Measurements from ENCODE around the gene MOSMO.
"Not testable (repeated sequence)": the region's sequence is repeated elsewhere in the genome, so short reads cannot be mapped to it uniquely, and the experiment has no call there.

The MOSMO gene

DNA sequence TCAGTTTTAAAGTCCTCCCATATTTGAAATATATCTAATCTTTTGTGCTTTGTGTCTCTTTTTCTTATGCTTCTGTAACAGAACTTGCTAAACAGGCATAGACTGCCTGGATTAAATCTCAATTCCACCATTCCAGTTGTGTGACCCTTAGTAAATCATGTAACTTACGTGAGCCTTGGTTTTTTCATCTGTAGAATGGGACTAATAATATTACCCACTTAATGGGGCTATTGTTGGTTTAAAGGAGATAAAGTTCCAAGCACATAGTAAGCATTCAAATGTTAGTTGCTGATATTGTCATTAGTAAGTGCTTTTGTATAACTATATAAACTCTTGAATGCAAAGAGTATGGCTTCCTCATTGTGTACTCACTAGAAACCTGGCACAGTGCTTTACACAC, 78.5 kb downstream of the MOSMO start:
- H3K27me3 Mint-ChIP-seq = no peaks in the 10 kb centered on the region
- H3K4me1 Mint-ChIP-seq (ENCODE audit: low read depth) = no peaks in the 10 kb centered on the region
- no peak overlapping the region for H3K27ac Mint-ChIP-seq
- peaks cover 11% of the 10 kb centered on the region for H3K36me3 Mint-ChIP-seq (ENCODE audit: low read depth)
- no peak overlapping the region for H3K4me3 Mint-ChIP-seq
- H3K9me3 Mint-ChIP-seq = no peaks in the 10 kb centered on the region

DNA sequence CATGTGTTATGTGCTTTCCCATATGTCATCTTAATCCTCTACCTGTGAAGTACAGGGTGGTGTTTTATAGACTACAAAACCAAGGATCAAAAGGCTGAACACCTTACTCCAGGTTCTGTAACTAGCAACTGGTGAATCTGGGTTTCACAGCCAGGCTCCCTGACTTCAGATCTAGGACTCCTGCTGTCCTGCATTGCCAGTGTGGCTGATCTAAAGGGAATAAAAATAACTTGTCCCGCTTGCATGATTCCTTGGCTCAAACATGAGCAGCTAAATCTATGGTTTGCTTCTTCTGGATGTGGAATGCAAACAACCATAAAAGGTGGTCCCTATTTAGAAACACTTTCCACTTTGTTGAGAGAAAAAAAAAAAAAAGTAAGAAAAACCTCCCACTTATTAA, 80.7 kb downstream of the MOSMO start:
- Mint-ChIP-seq H3K27ac (no peak overlapping the region), H3K4me1 (ENCODE audit: low read depth) (no peaks in the 10 kb centered on the region), H3K4me3 (no peak overlapping the region), H3K36me3 (ENCODE audit: low read depth) (peaks cover 8% of the 10 kb centered on the region), H3K9me3 (no peaks in the 10 kb centered on the region), H3K27me3 (no peaks in the 10 kb centered on the region)

DNA sequence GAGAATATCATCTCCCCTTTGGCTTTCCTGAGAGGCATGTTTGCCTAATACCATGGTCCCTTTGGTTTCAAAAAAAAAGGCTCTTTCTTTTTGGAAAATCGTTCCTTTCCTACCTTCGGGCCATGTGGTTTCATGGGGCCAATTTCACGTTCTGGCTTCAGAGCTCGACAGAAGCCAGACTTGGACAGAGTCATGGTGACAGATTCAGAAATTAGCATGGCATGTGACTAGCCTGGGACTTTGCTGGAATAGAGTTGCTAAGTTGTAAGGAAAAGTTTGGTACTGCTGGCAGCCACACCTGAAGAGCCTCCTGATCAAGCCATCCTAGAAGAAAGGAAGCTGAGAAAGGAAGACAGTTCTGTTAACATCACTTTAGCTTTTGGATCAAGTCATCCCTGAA, 82.0 kb downstream of the MOSMO start:
- H3K27ac Mint-ChIP-seq = no peak overlapping the region
- H3K27me3 Mint-ChIP-seq = peaks cover under 1% of the 10 kb centered on the region
- H3K4me1 Mint-ChIP-seq (ENCODE audit: low read depth) = no peaks in the 10 kb centered on the region
- H3K4me3 Mint-ChIP-seq = no peak overlapping the region
- no peaks in the 10 kb centered on the region for H3K9me3 Mint-ChIP-seq
- peaks cover 8% of the 10 kb centered on the region for H3K36me3 Mint-ChIP-seq (ENCODE audit: low read depth)

DNA sequence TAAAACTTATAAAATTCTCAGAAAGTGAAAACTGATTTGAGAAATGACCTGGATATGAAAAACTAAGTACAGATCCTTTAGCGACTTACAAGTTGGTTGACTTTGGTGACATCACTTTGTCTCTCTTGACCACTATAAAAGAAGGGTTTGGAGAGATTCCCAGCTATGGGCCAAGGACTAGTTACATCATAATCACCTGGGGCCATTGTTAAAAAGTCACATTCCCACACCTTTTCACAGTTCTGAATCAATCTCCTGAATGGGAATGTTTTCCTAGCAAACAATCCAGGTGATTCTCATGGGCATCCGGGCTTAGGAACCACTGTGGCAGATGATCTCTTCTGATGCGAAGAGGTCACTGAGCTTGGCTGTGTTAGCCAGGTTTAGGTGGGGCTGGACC, 83.8 kb downstream of the MOSMO start:
- no peaks in the 10 kb centered on the region for H3K36me3 Mint-ChIP-seq (ENCODE audit: low read depth)
- H3K4me3 Mint-ChIP-seq = no peak overlapping the region
- H3K27ac Mint-ChIP-seq = no peak overlapping the region
- peaks cover 10% of the 10 kb centered on the region for H3K27me3 Mint-ChIP-seq
- H3K4me1 Mint-ChIP-seq (ENCODE audit: low read depth) = no peaks in the 10 kb centered on the region
- no peaks in the 10 kb centered on the region for H3K9me3 Mint-ChIP-seq

DNA sequence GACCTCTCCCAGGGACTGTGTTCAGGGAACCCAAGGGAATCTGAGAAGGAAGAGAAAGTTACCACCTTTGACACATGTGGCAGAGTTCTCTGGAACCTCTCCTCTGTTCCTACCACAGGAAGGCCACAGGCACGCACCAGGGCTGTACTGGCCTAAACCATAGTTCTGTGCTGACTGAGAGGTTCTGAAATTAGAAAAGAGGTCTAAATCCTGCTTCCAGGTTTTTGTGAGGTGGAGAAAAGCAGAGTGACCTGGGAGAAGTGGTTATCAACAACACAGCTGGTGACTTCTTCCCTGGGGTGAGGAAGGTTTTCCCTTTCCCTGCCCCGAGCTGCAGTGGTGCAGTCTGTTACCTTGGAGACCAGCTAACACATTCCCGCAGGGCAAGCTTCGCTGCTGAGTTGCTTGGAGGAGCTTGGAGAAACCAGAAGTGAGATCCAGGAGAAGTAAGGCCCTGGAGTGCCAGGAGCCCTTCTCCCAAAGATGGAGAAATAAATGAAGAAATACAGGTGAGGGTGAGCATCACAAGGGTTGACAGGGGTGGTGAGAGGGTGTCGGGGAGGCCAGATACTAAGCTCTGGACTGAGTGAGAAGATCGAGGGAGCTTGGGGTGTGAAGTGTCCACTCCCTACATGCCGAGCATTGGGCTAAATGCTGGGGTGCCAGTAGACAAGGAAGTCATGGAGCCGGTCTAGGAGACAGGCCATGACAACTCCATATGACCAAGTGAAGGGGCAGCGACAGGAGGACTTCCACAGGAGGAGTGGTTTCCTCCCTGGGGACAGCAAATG, 84.4 kb downstream of the MOSMO start, which contains the start of gene VWA3A:
TSS of gene VWA3A (plus strand) at position 399 of the 791 bp plus-strand sequence. CDS start at position 496, 97 bp downstream.
- no peak within 1 kb of the TSS for H3K27ac Mint-ChIP-seq
- H3K4me3 Mint-ChIP-seq = no peak within 1 kb of the TSS
- H3K4me1 Mint-ChIP-seq (ENCODE audit: low read depth) = no peaks in the 10 kb centered on the region

DNA sequence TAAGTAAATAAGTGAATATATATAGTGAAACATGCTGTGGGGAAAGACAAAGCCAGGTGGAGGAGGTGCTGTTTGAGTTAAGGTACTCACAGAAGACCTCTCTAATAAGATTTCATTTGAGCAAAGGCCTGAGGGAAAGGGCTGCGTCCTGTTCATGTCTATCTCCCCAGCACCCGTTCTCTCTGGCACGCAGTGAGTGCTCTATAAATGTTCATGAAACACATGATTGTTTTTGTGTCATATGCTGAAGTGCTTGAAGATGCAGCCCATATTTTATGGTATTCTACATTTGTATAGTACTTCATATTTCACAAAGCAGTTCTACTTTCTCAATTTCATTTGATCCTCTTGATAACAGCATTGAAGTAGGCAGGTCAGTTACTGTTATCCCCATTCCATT, 85.4 kb downstream of the MOSMO start:
- Mint-ChIP-seq H3K9me3 (no peaks in the 10 kb centered on the region), H3K4me1 (ENCODE audit: low read depth) (no peaks in the 10 kb centered on the region), H3K27me3 (peaks cover 20% of the 10 kb centered on the region), H3K4me3 (no peak overlapping the region), H3K27ac (no peak overlapping the region), H3K36me3 (ENCODE audit: low read depth) (no peaks in the 10 kb centered on the region)

More for the DNA sequence above, 84.4 kb downstream of the MOSMO start, which contains the start of gene VWA3A:
- H3K9me3 Mint-ChIP-seq = no peaks in the 10 kb centered on the region
- peaks cover 12% of the 10 kb centered on the region for H3K27me3 Mint-ChIP-seq
- no peaks in the 10 kb centered on the region for H3K36me3 Mint-ChIP-seq (ENCODE audit: low read depth)

DNA sequence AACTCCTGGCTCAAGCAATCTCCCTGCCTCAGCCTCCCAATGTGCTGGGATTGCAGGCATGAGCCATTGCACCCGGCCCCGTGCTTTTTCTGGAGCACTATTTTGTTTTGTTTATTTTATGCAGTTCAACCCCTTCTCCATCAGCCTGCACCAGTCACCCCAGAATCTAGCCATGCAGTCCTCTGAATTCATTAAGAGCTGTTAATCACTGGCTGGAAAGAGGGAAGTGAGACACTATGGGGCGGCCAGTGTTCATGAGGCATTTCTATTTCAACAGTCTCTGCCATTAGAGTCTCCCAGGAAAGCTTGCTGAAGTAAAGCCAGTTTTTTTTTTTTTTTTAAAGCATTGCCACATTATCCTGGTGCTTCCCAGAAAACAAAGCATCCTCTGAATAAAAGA, 86.1 kb downstream of the MOSMO start:
- H3K36me3 Mint-ChIP-seq (ENCODE audit: low read depth) = no peaks in the 10 kb centered on the region
- H3K4me3 Mint-ChIP-seq = no peak overlapping the region
- peaks cover 20% of the 10 kb centered on the region for H3K27me3 Mint-ChIP-seq
- H3K4me1 Mint-ChIP-seq (ENCODE audit: low read depth) = no peaks in the 10 kb centered on the region
- no peaks in the 10 kb centered on the region for H3K9me3 Mint-ChIP-seq
- H3K27ac Mint-ChIP-seq = no peak overlapping the region

DNA sequence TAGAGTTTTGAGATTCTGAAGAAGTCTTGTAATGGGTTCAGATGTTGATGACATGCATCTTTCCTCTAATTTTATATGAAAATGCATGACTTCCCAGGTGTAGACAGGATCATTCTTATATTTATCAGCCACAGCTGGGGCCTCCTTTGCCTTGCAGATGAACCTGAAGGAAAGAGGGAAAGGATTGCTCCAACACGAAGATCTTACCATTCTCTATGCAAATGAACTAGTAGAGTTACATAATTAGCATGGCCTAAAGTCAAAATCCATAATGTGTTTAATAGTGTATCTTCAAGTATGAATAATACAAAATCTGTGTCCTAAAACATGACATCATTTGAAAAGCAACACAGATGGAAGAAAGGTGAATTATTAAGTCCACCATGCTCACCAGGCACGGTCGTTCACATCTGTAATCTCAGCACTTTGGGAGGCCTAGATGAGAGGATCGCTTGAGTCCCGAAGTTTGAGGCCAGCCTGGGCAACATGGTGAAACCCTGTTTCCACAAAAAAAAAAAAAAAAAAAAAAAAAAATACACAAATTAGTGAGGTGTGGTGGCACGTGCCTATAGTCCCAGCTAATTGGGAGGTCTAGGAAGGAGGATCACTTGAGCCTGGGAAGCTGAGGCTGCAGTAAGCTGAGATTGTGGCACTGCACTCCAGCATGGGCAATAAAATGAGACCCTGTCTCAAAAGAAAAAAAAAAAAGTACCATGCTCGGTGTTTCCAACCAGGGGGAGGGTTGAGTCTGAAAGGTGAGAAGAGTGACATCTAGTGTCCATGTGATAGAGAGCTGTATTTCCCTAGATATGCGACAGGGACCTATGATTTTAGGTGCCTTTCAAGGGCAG, 90.7 kb downstream of the MOSMO start:
- Mint-ChIP-seq H3K36me3 (ENCODE audit: low read depth) (no peaks in the 10 kb centered on the region), H3K4me1 (ENCODE audit: low read depth) (no peaks in the 10 kb centered on the region), H3K4me3 (no peak overlapping the region), H3K27me3 (peaks cover 20% of the 10 kb centered on the region), H3K27ac (no peak overlapping the region), H3K9me3 (no peaks in the 10 kb centered on the region)

DNA sequence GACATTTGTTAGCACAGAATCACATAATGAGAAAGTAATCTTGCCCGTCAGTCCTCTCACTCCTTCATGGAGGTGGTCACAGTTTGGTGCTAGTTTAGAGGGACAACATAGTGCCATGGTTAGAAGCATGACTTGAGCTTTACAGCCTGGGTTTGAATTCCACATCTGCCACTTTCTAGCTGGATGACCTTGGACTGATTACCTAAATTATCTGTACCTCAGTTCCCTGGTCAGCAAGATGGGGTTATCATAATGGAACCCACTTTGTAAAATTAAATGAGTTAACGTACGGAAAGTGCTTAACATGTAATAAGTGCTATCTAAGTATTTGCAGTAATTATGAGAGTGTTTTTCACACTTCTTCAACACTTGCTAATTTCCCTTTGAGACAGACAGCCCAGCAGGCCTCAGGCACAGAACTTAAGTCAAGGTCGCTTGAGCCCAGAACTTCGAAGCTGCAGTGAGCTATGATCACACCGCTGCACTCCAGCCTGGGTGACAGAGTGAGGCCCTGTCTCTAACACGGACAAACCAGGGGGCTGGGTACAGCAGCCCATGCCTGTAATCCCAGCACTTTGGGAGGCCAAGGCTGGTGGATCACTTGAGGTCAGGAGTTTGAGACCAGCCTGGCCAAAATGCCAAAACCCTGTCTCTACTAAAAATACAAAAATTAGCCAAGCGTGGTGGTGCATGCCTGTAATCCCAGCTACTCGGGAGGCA, 91.5 kb downstream of the MOSMO start:
- H3K36me3 Mint-ChIP-seq (ENCODE audit: low read depth) = no peaks in the 10 kb centered on the region
- peaks cover 20% of the 10 kb centered on the region for H3K27me3 Mint-ChIP-seq
- no peak overlapping the region for H3K27ac Mint-ChIP-seq
- H3K4me3 Mint-ChIP-seq = no peak overlapping the region
- H3K4me1 Mint-ChIP-seq (ENCODE audit: low read depth) = no peaks in the 10 kb centered on the region
- no peaks in the 10 kb centered on the region for H3K9me3 Mint-ChIP-seq

DNA sequence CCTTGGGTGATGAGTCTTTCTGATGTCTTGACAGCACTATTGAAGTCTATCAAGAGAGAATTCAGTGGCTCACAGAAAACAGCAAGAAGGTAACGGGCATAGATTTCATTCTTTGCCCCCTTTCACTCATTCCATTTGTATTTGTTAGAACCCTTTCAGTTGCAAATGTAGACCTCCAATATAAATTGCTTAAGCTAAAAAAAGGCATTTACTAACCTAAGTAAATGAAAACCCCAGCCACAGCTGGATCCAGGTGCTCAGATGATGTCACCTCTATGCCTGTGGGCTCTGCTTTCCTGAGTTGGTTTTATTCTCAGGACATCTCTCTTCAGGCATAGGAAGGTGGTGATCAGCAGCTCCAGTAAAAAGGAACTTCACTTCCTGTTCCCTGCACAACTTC, 95.5 kb downstream of the MOSMO start:
- no peaks in the 10 kb centered on the region for H3K4me1 Mint-ChIP-seq (ENCODE audit: low read depth)
- H3K36me3 Mint-ChIP-seq (ENCODE audit: low read depth) = no peaks in the 10 kb centered on the region
- no peak overlapping the region for H3K27ac Mint-ChIP-seq
- H3K4me3 Mint-ChIP-seq = no peak overlapping the region
- no peaks in the 10 kb centered on the region for H3K9me3 Mint-ChIP-seq
- H3K27me3 Mint-ChIP-seq = no peaks in the 10 kb centered on the region

DNA sequence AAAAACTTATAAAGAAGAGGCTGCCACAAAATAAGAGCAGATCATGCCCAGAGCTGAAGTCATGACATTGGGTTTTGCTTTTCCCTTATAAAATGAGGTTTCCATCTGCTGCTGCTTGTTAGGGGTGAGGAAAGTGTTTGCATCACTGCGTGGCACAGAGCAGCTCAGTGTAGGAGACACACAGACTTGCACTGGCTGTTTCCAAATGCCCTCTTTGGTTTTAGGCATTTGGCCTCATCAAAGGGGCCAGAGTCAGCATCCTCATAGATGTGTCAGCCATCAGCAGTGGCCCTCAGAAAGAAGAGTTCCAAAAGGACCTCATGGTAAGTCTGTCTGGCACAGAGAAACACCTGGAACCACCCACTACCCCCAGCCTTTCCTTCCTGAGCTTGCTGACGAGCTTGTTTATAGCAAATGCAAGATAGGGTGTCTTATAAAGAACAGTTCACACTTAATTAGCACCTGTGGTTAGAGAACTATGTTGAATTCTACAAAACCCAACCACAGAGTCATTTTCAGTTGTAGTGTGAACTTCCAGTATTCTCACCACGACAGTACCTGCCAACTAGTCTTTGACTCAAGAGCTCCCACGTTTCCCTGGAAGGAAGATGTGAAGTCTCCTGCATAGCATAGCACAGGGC, 101.5 kb downstream of the MOSMO start:
- Mint-ChIP-seq H3K4me1 (ENCODE audit: low read depth) (no peaks in the 10 kb centered on the region), H3K4me3 (no peak overlapping the region), H3K27me3 (no peaks in the 10 kb centered on the region), H3K9me3 (no peaks in the 10 kb centered on the region), H3K27ac (no peak overlapping the region), H3K36me3 (ENCODE audit: low read depth) (no peaks in the 10 kb centered on the region)

DNA sequence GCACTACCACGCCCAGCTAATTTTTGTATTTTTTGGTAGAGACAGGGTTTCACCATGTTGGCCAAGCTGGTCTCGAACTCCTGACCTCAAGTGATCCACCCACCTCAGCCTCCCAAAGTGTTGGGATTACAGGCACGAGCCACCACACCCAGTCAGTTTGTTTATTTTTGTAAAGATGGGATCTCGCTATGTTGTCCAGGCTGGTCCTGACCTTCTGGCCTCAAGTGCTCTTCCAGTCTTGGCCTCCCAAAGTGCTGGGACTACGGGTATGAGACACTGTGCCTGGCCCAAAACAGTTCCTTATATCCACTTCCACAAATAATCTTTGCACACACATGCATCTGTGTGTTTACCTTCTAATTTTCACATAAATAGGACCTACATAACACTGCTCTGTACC, 103.7 kb downstream of the MOSMO start:
- H3K27me3 Mint-ChIP-seq; H3K36me3 Mint-ChIP-seq (ENCODE audit: low read depth); H3K27ac Mint-ChIP-seq; H3K4me3 Mint-ChIP-seq; H3K9me3 Mint-ChIP-seq; H3K4me1 Mint-ChIP-seq (ENCODE audit: low read depth): not testable (repeated sequence)

DNA sequence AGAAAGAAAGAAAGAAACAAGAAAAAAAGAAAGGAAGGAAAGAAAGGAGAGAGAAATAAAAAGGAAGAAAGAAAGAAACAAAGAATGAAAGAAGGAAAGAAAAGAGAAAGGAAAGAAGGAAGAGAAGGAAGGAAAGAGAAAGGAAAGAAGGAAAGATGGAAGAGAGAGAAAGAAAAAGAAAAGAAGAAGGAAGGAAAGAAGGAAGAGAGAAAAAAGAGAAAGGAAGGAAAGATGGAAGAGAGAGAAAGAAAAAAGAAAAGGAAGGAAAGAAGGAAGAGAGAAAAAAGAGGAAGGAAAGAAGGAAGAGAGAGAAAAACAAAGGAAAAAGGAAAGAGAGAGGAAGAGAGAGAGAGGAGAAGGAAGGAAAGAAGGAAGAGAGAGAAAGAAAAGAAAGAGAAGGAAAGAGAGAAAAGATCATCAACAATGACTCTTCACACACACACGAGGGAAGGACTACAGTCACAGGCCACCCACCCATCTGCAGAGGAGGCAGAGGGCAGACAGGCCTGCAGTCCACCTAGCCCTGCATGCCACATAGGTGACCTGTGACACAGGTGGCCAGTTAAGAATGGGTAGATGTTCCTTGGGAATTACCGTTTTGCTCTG, 108.3 kb downstream of the MOSMO start:
- Mint-ChIP-seq H3K4me3 (no peak overlapping the region), H3K9me3 (no peaks in the 10 kb centered on the region), H3K27ac (no peak overlapping the region), H3K36me3 (ENCODE audit: low read depth) (no peaks in the 10 kb centered on the region), H3K4me1 (ENCODE audit: low read depth) (no peaks in the 10 kb centered on the region), H3K27me3 (no peaks in the 10 kb centered on the region)

DNA sequence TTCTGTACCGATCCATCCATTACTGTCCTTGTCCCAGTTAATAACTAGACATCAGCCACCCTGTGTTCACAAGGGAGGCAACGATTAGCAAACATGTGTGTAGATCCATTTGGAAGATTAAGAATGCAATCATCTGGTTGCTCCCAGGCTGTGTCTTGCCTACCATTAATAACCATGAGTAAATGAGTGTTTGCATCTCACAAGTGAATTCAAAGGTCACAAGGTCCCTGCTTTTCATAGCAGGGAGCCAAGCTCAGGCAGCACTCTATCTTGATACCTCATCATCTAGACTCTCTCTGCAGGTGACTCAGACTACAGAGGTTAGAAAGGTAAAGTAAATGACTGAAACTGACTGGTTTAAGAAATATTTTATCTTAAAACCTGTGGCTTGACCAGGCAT, 109.7 kb downstream of the MOSMO start:
- H3K36me3 Mint-ChIP-seq (ENCODE audit: low read depth) = no peaks in the 10 kb centered on the region
- no peaks in the 10 kb centered on the region for H3K4me1 Mint-ChIP-seq (ENCODE audit: low read depth)
- no peak overlapping the region for H3K27ac Mint-ChIP-seq
- H3K4me3 Mint-ChIP-seq = no peak overlapping the region
- no peaks in the 10 kb centered on the region for H3K27me3 Mint-ChIP-seq
- H3K9me3 Mint-ChIP-seq = no peaks in the 10 kb centered on the region

Measured in stimulated activated naive CD8-positive, alpha-beta T cell treated with anti-CD3 and anti-CD28 coated beads, Interleukin-15, Interleukin-2, amounts not matched to agents 100 ng/mL and 50 ng/mL, for 24 hours (primary cell).